ENCODE data around the gene LRRC56.
A peak's percentile ranks its signal among the peaks of the same experiment; 100 is the strongest.
"Not testable (repeated sequence)": the region's sequence is repeated elsewhere in the genome, so short reads cannot be mapped to it uniquely, and the experiment has no call there.

Gene LRRC56

DNA sequence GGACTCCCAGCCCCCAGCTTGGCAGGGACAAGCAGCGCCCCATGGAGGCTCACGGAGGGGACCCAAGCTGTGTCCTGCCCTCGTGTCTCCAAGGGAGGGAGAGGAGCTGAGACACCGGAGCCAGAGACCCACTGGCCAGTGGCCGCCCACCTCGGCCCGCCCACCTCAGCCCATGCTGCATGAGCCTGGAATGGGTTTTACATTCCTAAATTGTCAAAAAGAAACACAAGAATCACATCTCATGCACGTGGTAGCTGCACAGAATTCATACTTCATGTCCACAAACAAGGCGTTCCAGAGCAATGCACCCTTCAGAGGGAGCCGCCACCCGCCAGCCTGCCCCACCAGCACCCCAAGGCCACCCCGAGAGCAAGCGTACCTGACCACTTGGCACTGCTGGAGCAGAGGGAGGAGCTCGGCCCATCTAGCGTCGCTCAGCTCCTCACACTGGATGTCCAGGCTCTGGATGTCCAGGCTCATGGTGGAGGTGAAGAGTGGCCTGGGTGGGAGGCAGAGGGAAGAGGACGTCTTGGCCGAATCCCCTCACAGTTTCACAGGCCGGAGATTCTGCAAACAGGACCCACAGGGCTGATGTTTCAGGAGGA is 35.5 kb upstream of the LRRC56 start:
- no peak for DNase-seq (ENCODE audit: low read depth in 2 of 2)

DNA sequence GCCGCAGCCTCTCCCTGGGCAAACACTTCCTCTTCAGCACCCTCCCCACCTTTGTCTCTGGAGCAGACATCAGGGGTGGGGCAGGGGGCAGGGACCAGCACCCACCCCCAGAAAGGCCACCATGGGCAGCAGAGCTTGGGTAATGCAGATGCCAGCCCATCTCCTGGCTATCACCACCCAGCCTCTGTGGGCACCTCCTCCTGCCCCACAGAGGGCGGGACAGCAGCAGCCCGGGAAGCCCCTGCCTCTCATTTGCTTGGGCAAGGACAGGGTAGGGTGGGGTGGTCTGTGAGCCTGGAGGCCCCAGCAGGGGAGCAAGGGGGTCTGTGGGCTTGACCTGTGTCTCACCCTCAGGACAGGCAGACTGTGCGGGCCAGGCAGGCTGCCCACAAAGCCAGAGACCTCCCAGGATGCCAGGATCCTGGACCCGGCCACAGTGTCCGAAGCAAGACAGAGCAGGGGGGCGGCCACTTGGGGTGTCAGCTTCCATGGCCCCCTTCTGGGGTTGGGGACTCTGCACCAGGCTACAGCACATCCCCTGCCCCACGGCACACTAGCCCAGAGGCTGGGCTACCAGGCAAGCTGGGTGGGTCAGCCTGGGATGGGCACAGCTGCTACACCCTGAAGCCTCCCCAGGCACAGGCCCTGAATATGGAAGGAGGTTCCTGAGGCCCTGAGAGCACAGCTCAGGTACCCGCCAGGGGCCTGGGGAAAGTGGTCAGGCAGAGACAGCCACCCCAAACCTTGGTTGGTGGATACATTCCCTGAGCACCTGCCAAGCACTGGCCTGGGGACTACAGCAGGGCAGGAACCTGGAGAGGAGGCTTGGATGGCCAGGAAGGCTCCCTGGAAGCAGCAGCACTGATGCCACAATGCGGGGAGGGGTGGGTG is 34.8 kb upstream of the LRRC56 start:
- no peak for DNase-seq (ENCODE audit: low read depth in 2 of 2)

DNA sequence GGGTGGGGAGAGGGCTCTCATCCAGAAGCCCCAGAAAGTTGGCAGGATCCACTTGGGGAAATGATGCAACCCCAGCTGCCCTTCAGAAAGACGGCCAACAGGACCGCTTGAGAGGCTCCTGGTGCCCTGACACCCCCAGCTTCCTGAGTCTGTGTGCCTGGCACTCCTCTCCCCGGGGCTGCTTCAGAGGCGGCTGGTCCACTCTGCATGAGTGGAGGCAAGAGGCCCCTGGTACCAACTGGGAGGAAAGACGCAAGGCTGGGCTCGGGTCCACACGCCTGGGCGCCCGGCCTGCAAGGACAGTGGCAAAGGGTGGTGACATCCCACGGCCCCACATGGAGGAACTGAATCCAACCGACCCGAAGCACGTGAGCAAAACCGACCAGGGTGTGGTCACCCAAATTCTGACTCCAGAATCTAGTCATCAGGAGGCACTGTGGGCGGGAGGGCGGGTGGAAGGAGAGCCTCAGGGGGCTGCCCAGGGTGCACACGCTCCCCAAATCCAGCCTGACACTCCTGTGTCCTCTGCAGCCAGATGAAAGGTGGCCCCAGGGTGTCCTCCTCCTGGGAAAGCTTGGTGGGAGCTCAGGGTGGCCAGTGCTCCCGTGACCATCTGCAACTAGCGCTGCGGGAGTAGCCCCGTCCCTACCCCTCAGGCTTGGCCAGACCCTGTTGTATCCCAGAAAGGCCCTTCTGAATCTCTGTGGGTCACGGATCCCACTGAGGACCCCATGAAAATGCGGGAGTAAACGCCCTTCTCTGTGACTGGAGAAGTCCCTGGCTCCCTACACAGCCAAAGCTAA is 33.9 kb upstream of the LRRC56 start:
- DNase-seq (ENCODE audit: low read depth in 2 of 2), result peak in 1 of 2 donors; percentile 33

DNA sequence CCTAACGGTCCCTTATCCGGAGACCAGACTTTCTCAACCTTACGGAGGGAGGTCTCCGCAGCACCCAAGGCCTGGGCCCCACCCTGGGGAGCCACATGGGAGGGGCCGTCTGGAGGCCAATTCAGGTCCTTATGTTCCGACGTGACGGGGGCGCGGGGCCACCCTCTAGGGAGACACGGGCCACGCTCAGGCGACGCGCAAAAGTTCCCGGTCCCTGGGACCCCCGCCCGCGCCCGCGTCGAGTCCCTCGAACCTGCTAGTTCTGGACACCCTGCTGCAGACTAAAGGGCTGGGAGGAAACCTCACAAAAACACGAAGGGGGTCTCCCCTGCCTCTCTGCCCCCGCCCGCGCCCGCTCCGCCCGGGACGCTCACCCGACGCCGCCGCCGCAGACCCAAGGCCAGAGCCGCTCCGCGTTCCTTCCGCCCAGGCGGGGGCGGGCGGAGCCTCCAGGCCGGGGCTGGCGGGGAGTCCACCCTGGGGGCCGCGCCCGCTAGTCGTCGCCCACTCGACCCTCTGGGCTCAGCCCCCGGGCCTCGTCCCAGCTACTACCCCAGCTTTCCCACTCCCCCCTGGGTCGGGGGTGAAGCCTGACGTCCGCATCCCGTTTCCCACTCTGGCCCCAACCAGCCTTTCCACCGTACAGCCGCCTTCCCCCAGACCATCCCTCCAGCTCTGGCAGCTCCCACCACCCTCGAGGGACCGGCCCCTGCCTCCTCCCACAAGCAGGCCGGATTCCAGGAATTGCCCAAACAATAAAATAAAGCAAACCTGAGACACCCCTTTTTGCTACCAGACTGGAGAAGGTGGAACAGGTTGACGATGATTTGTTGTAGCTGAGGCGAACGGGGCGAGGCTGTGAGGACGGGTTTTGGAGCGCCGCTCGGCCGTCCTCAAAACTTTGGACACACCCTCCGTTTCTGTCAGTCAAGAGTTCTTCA is 33.0 kb upstream of the LRRC56 start:
- DNase-seq (ENCODE audit: low read depth in 2 of 2), result peak in 1 of 2 donors; percentile 19

DNA sequence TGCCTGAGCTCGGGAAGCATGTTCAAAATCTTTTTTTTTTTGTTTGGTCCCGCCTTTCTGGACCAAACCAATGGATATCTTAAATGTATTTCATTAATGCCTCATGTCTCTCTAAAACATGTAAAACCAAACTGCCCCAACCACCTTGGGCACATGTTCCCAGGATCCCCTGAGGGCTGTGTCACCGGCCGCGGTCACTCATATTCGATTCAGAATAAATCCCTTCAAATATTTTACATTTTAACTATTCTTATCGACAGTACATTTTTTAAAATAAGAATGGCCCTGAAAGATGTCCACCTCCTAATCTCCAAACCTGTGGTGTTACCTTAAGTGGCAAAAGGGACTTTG is 32.4 kb upstream of the LRRC56 start:
- no peak for DNase-seq (ENCODE audit: low read depth in 2 of 2)

DNA sequence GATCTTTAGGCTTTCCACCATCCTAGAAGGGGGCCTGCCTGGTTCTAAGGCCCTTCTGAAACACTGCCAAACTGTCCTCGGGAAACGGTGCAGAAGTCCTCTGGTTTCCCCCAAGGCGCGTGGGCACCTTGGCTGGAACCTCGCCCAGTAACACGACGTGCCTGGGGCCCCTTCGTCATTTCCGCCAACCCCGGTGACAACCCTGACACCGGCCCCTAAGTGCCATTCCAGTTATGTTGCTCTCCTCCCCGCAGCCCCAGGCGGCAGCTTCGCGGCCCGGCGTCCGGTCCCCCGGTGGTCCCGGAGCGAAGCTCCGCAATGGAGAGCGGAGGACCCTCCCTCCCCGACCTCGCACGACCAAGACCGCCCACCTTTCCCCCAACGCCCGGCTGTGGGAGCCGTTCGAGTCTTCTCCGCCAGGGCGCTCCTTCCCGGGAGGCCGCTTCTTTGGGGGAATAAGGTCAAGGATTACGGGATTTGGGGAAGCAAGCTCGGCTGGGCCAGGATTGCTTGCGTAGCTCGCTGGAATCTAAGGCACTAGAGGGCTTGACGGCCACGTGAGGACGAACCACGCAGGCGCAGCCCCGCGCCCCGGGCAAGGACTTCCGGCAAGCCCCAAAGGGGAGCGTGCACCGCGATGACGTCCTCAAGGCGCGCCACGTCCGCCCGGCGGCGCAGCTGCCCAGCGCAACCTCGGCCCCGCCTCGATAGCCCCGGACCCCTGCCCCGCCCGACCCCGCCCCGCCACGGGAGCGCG is 30.9 kb upstream of the LRRC56 start:
- peak; percentile 96 to 97 for DNase-seq (ENCODE audit: low read depth in 2 of 2)

DNA sequence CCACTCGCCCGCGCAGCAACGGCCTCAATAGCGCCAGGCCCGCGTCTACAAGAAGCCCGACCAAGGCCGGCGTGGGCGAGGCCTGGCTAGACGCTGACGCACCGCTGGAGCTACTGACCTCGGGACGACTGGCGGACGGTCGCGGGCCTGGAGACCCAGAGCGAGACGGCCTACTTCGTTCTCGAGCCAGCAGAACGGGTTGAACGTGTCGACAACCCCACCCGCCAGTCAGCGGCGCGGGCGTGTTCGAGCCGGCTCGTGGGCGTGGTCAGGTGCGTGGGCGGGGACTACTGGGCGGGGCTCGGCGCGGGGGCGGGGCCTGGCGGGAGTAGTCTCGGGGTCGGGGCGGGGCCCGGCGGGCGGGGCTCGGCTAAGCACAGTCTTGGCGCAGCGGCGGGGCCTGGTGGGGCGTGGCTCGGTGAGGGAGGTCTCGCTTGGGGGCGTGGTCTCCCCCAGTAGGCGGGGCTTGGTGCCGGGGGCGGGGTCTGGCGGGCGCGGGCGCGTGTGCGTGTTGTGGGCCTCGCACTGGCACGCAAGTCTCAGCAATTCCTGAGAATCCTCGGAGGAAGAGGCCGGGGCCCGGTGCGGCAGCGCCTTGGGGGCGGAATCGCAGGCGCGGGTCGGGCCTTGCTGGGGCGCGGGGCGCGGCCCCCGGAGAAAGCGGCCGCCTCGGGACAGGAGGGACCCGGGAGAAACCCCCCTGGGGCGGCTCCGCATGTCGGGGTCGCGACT is 30.2 kb upstream of the LRRC56 start, which contains the start of gene RNH1:
Gene RNH1, minus strand, starts transcription at position 248 of the 732 bp plus-strand sequence. CDS start 5,080 bp downstream, outside the sequence.
- DNase-seq (ENCODE audit: low read depth in 2 of 2), result peak; percentile 99 to 100

DNA sequence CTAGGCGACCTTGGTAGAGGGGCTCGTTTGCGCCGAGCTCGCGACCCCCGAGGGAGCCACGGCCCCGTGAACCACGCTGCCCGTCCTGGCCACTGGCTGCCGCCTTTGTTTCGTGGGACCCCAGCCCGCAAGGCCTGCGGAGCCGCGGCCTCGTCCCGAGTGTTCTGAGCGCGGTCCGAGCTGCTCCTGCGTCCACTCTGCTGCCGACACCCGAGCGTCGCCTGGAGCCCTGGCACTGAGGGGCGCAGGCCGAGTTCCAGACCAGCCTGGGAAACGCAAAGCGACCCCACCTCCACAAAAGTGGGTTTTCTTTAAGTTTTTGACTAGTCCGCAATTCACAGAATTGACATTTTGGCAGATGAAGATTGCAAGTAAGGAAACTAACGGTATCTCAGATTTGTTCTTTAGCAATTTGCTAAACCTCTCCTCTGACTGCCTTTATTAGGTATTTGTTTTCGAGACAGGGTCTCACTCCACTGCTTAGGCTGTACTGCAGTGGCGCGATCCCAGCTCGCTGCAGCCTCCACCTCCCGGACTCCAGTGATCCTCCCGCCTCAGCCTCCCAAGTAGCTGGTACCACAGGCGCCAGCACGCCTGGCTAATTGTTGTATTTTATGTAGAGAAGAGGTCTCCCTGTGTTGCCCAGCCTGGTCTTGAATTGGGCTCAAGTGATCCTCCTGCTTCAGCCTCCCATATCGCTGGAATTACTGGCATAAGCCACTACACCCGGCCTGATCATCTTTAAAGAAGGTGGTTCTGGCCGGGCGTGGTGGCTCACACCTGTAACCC is 29.4 kb upstream of the LRRC56 start:
- DNase-seq (ENCODE audit: low read depth in 2 of 2), result no peak

DNA sequence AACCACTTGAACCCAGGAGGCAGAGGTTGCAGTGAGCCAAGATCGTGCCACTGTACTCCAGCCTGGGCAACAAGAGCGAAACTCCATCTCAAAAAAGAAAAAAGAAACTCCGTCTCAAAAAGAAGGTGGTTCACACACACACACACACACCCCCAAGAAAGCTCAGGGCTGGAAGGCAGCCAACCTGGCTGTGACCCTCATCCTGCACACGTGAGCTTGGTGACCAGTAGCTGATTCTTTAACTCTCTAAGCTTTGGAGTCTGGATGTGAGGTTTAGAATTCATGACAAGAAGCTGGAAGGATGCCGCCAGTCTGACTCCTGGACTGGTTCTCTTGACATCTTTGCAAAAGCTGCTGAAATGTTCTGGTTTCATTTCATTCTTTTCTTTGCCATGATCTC is 28.4 kb upstream of the LRRC56 start:
- no peak for DNase-seq (ENCODE audit: low read depth in 2 of 2)

DNA sequence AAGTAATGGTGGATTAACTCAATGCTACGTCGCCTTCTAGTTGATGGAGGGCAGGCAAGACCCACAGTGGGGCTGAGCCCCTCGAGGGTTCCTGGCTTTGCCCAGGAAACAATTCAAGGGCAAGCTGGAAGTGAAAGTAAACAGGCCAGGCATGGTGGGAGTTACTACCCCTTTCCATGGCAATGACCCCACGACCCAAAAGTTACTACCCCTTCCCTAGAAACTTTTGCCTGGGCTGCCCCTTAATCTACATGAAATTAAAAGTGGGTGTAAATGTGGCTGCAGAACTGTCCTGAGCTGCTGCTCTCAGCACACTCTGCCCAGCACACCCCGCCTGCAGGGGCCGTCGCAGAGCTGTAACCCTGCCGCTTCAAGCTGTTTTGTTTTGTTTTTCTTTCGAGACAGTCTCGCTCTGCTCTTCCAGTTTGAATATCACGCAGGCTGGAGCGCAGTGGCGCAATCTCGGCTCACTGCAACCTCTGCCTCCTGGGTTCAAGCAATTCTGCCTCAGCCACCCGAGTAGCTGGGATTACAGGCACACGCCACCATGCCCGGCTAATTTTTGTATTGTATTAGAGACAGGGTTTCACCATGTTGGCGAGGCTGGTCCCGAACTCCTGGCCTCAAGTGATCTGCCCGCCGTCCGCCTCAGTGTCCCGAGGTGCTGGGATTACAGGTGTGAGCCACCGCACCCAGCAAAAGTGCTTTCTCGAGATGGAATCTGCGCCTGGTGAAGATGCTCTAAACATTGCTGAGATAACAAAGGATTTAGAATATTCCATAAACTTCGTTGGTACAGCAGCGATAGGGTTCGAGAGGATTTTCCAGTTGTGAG is 24.3 kb upstream of the LRRC56 start:
- DNase-seq (ENCODE audit: low read depth in 2 of 2), result no peak

DNA sequence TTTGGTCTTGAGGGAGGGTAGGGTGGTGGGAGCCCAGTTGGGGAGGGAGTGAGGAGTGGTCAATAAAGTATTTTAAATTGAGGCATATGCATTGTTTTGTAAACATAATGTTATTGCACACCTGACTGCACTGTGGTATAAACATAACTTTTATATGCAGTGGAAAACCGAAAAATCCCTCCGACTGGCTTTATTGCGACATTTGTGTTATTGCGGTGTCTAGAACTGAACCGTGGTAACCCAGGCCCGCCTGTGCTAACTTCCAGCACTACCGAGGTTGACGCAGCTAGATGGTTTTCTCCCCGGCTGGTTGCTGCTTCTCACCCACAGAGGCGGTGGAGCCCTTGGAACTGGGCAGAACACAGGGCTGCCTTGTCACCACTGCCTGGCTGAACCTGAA is 22.7 kb upstream of the LRRC56 start:
- no peak for DNase-seq (ENCODE audit: low read depth in 2 of 2)

DNA sequence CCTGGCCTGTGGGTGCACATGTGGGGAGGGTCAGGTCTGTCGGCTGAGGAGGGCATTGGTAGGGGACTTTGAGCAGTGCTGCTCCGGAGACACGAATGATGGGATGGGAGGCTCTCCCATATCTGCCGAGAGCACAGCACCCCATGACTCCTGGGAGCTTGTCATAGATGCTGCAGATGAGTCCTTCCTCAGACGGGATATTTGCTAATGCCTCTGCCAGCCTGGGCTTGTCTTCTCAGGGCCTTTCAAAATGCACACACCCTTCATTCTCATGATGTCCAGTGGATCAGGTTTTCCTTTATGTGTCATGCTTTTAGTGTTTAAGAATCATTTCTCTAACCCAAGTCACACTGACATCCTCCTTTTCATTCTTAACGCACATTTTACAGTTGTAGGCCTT is 22.2 kb upstream of the LRRC56 start:
- no peak for DNase-seq (ENCODE audit: low read depth in 2 of 2)

DNA sequence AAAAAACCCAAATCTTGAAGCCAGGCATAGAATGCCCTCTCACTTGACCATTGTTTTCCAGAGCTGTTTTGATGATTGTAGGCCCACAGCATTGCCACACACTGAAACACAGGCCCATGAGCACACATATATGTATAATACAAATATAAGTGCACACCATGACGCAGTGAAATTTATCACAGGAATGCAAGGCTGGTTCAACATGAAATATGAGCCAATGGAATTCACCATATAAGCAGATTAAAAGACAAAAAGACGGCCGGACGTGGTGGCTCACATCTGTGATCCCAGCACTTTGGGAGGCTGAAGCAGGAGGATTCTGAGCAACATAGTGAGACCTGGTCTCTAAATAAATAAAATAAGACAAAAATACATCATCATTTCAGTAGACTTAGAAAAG is 20.9 kb upstream of the LRRC56 start:
- no peak for DNase-seq (ENCODE audit: low read depth in 2 of 2)

DNA sequence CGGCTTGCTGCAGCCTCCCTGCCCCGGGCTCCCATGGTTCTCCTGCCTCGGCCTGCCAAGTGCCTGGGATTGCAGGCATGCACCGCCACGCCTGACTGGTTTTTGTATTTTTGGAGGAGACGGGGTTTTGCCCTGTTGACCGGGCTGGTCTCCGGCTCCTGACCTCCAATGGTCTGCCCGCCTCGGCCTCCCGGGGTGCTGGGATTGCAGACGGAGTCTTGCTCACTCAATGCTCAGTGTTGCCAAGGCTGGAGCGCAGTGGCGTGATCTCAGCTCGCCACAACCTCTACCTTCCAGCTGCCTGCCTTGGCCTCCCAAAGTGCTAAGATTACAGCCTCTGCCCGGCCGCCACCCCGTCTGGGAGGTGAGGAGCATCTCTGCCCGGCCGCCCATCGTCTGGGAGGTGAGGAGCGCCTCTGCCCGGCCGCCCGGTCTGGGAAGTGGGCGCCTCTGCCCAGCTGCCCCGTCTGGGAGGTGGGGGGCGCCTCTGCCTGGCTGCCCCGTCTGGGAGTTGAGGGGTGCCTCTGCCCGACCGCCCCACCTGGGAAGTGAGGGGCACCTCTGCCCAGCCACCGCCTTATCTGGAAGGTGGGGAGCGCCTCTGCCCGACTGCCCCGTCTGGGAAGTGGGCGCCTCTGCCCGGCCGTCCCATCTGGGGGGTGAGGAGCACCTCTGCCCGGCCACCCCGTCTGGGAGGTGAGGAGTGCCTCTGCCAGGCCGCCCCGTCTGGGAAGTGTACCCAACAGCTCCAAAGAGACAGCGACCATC is 20.2 kb upstream of the LRRC56 start:
- DNase-seq (ENCODE audit: low read depth in 2 of 2), result not testable (repeated sequence)

DNA sequence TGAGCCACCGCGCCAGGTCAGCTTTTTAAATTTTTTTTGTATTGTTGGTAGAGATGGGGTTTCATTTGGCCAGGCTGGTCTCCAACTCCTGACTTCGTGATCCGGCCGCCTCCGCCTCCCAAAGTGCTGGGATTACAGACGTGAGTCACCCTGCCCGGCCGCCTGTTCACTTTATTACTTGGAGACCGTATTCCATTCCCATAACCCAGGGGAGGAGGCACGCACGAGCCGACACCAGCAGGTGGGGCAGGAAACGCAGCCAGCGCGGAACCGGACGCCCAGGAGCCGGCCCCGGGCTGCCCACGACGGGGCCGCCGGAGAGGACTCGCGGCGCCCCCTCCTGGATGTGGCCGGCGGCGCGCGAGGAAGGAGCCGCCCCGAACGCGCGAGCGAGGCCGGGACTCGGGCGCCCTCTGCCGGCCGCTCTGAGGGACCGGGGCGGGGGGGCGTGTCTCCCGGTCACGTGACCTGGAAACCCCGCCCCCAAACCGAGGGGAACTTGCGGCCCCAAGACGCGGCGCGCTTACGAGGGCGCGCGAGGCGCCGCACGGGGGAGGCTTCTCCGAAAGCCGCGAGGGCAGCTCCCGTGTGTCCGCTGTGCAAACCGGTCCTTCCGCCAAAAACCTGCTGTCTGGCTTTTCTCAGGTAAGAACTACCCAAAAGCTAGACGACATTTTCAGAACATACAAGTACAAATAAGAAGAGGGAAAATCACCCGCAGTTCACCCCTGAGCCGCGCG is 18.7 kb upstream of the LRRC56 start:
- DNase-seq (ENCODE audit: low read depth in 2 of 2), result peak; percentile 82

DNA sequence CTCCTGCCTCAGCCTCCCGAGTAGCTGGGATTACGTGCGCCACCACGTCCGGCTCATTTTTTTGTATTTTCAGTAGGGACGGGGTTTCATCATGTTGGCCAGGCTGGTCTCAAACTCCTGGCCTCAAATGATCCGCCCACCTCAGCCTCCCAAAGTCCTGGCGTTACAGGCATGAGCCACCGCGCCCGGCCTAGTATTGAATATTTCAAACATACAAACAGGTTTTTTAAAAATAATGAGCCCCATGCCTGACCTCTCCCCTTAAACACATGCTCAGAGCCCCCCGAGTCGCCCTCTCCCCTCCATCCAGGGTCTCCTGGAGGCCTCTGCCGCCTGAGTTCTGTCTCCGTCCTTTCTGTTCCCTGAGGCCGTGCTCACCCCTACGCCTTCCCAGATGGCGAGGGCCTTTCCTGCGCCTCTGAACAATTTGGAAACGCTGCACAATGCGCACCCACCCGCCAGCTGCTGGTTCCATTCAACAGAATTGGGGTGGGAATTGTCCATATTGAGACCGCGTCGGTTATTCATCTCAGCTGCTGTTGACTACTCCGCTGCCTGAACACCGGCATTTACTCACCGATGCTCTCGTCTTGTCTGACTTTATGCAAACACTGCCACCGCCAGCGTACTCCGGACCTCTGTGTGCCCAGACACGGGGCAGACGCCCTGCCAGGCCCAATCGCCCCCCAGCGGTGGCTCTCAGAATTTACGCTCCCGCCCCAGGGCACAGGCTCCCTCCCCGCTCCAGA is 16.7 kb upstream of the LRRC56 start:
- DNase-seq (ENCODE audit: low read depth in 2 of 2), result no peak
